Activated CD4-positive, alpha-beta T cell treated with anti-CD3 and anti-CD28 coated beads, Interleukin-10, Interleukin-2, amounts not matched to agents 100 ng/mL and 50 ng/mL, durations not matched to agents 16 hours and 8 hours (primary cell): ENCODE data around the gene CNTNAP4.

Experiments
- DNase-seq: peaks from one replicate; pipeline ENCODE4 v3.0.0-alpha.2; 2020

Gene CNTNAP4

GRCh38 chr16:76409706-76410105, 132.5 kb downstream of the CNTNAP4 start:
- DNase-seq: no peak

GRCh38 chr16:76421571-76421970, 144.4 kb downstream of the CNTNAP4 start:
- no peak for DNase-seq

GRCh38 chr16:76428858-76429257, 151.7 kb downstream of the CNTNAP4 start:
- DNase-seq: no peak

- no peak for DNase-seq
Measured at GRCh38 chr16:76441391-76441790, 164.2 kb downstream of the CNTNAP4 start.

GRCh38 chr16:76441876-76442275, 164.7 kb downstream of the CNTNAP4 start:
- DNase-seq: no peak

- no peak for DNase-seq
Measured at GRCh38 chr16:76443973-76444372, 166.8 kb downstream of the CNTNAP4 start.

GRCh38 chr16:76444832-76445231, 167.6 kb downstream of the CNTNAP4 start:
- DNase-seq: no peak

- DNase-seq: no peak
Measured at GRCh38 chr16:76445815-76446214, 168.6 kb downstream of the CNTNAP4 start.

GRCh38 chr16:76446251-76446650, 169.1 kb downstream of the CNTNAP4 start:
- no peak for DNase-seq

GRCh38 chr16:76450890-76451289, 173.7 kb downstream of the CNTNAP4 start:
- DNase-seq: no peak

GRCh38 chr16:76455257-76455656, 178.1 kb downstream of the CNTNAP4 start:
- DNase-seq: no peak

GRCh38 chr16:76456016-76456415, 178.8 kb downstream of the CNTNAP4 start:
- DNase-seq: no peak

GRCh38 chr16:76459111-76459510, 181.9 kb downstream of the CNTNAP4 start:
- DNase-seq: no peak

GRCh38 chr16:76461836-76462235, 184.6 kb downstream of the CNTNAP4 start:
- no peak for DNase-seq

GRCh38 chr16:76464955-76465620, 187.9 kb downstream of the CNTNAP4 start:
- DNase-seq: no peak

- no peak for DNase-seq
Measured at GRCh38 chr16:76466871-76467270, 189.7 kb downstream of the CNTNAP4 start.

GRCh38 chr16:76474048-76474447, 196.8 kb downstream of the CNTNAP4 start:
- no peak for DNase-seq

- DNase-seq: no peak
Measured at GRCh38 chr16:76478105-76478504, 200.9 kb downstream of the CNTNAP4 start.

GRCh38 chr16:76483307-76483909, 206.2 kb downstream of the CNTNAP4 start:
- DNase-seq: no peak

- DNase-seq: no peak
Measured at GRCh38 chr16:76484020-76484419, 206.8 kb downstream of the CNTNAP4 start.

GRCh38 chr16:76486740-76487139, 209.5 kb downstream of the CNTNAP4 start:
- no peak for DNase-seq

GRCh38 chr16:76487411-76488064, 210.3 kb downstream of the CNTNAP4 start:
- no peak for DNase-seq

- DNase-seq: no peak
Measured at GRCh38 chr16:76488065-76488417, 210.8 kb downstream of the CNTNAP4 start.

GRCh38 chr16:76490036-76490639, 212.9 kb downstream of the CNTNAP4 start:
- DNase-seq: no peak
